MM.1S (cell line): ENCODE data around the gene EVL.

Experiments
- DNase-seq: peaks from one replicate; pipeline ENCODE4 v3.0.0-alpha.2; 2015
- H2AFZ ChIP-seq: fragments of 300-600 bp; sonication (generic); 2 replicates; pipeline ENCODE4 v1.6.0; 2016; ENCODE audit warnings: antibody characterized with exemption, low read length
- H3F3A ChIP-seq: fragments of 300-600 bp; sonication (generic); 2 replicates; pipeline ENCODE4 v1.6.1; 2016; ENCODE audit warnings: mild to moderate bottlenecking, antibody characterized with exemption, low read length, moderate library complexity, mixed read lengths; ENCODE audit not compliant: insufficient read depth
- H3K27ac ChIP-seq: fragments of 300-600 bp; sonication (generic); 2 replicates; pipeline ENCODE4 v1.5.1; 2016; ENCODE audit warnings: mild to moderate bottlenecking, low read length
- H3K27me3 ChIP-seq: fragments of 300-600 bp; sonication (generic); replicated peaks from 2 replicates; pipeline ENCODE4 v1.6.0; 2016; ENCODE audit warnings: low read length; ENCODE audit not compliant: insufficient read depth
- H3K36me3 ChIP-seq: fragments of 300-600 bp; sonication (generic); replicated peaks from 2 replicates; pipeline ENCODE4 v1.6.1; 2016; ENCODE audit warnings: mild to moderate bottlenecking, low read length, mixed read lengths; ENCODE audit not compliant: insufficient read depth
- H3K4me1 ChIP-seq: fragments of 300-600 bp; sonication (generic); 2 replicates; pipeline ENCODE4 v1.6.1; 2016; ENCODE audit warnings: low read length, mixed read lengths
- H3K4me2 ChIP-seq: fragments of 300-600 bp; sonication (generic); 2 replicates; pipeline ENCODE4 v1.6.0; 2016; ENCODE audit warnings: low read depth, low read length
- H3K4me3 ChIP-seq: fragments of 300-600 bp; sonication (generic); 2 replicates; pipeline ENCODE4 v1.5.1; 2016; ENCODE audit warnings: low read length, mixed read lengths
- H3K79me2 ChIP-seq: fragments of 300-600 bp; sonication (generic); 2 replicates; pipeline ENCODE4 v1.6.1; 2016; ENCODE audit warnings: mixed run types, low read length, mixed read lengths
- H3K9ac ChIP-seq: fragments of 300-600 bp; sonication (generic); 2 replicates; pipeline ENCODE4 v1.6.1; 2016; ENCODE audit warnings: low read length, mixed read lengths
- H3K9me2 ChIP-seq: fragments of 300-600 bp; sonication (generic); replicated peaks from 2 replicates; pipeline ENCODE4 v1.6.1; 2016; ENCODE audit warnings: mild to moderate bottlenecking, low read length, mixed read lengths; ENCODE audit not compliant: insufficient read depth
- H3K9me3 ChIP-seq: fragments of 300-600 bp; sonication (generic); replicated peaks from 2 replicates; pipeline ENCODE4 v1.6.1; 2016; ENCODE audit warnings: mild to moderate bottlenecking, low read length, mixed read lengths; ENCODE audit not compliant: insufficient read depth
- H4K20me1 ChIP-seq: fragments of 300-600 bp; sonication (generic); 2 replicates; pipeline ENCODE4 v1.6.1; 2016; ENCODE audit warnings: mild to moderate bottlenecking, low read length, moderate library complexity, mixed read lengths; ENCODE audit not compliant: insufficient read depth
- CTCF ChIP-seq: fragments of 300-600 bp; sonication (generic); IDR thresholded peaks from 2 replicates; pipeline ENCODE4 v1.5.1; 2016; ENCODE audit warnings: antibody characterized with exemption, low read length, mixed read lengths
- EZH2 ChIP-seq: fragments of 300-600 bp; sonication (generic); optimal IDR thresholded peaks from 2 replicates; pipeline ENCODE3; 2017; ENCODE audit warnings: low read depth, mild to moderate bottlenecking, antibody characterized with exemption, low read length, mixed read lengths
- EZH2phosphoT487 ChIP-seq: fragments of 300-600 bp; sonication (generic); IDR thresholded peaks from 2 replicates; pipeline ENCODE4 v1.6.1; 2018; ENCODE audit warnings: antibody characterized with exemption, low read length

EVL gene

GRCh38 chr14:100187247-100187833 is 122.1 kb downstream of the EVL start:
- Histone ChIP-seq H3K9me2 (no peaks in the 10 kb centered on the region), H4K20me1 (no peaks in the 10 kb centered on the region), H3K4me1 (no peaks in the 10 kb centered on the region), H3K36me3 (no peaks in the 10 kb centered on the region), H3K27me3 (no peaks in the 10 kb centered on the region), H3K4me3 (no peak overlapping the region), H3K9me3 (no peaks in the 10 kb centered on the region), H2AFZ (no peak overlapping the region), H3K4me2 (no peak overlapping the region), H3K79me2 (no peaks in the 10 kb centered on the region), H3K9ac (no peak overlapping the region), H3F3A (no peaks in the 10 kb centered on the region), H3K27ac (no peak overlapping the region)
- DNase-seq, result no peak
- TF ChIP-seq EZH2phosphoT487, result no peak
- TF ChIP-seq EZH2, result no peak
- TF ChIP-seq CTCF, result no peak

GRCh38 chr14:100188392-100189030 is 123.3 kb downstream of the EVL start:
- H3F3A ChIP-seq, result no peaks in the 10 kb centered on the region
- H3K27ac ChIP-seq, result no peak overlapping the region
- H3K27me3 ChIP-seq, result no peaks in the 10 kb centered on the region
- no peak overlapping the region for H2AFZ ChIP-seq
- no peaks in the 10 kb centered on the region for H3K9me3 ChIP-seq
- peaks cover 4% of the 10 kb centered on the region; the same call in 1 of the 2 replicates for H3K4me1 ChIP-seq
- no peak overlapping the region for H3K4me2 ChIP-seq
- DNase-seq, result no peak
- H3K4me3 ChIP-seq, result no peak overlapping the region
- no peaks in the 10 kb centered on the region for H4K20me1 ChIP-seq
- no peak overlapping the region for H3K9ac ChIP-seq
- no peaks in the 10 kb centered on the region for H3K36me3 ChIP-seq
- TF ChIP-seq EZH2phosphoT487 (no peak), EZH2 (no peak), CTCF (no peak)
- no peaks in the 10 kb centered on the region for H3K9me2 ChIP-seq
- no peaks in the 10 kb centered on the region for H3K79me2 ChIP-seq

GRCh38 chr14:100190126-100190525 is 124.9 kb downstream of the EVL start:
- H3K36me3 ChIP-seq, result no peaks in the 10 kb centered on the region
- H3K9ac ChIP-seq, result no peak overlapping the region
- H3K9me3 ChIP-seq, result no peaks in the 10 kb centered on the region
- no peak overlapping the region for H3K4me3 ChIP-seq
- TF ChIP-seq CTCF, result no peak
- no peak for TF ChIP-seq EZH2phosphoT487
- TF ChIP-seq EZH2, result no peak
- no peak for DNase-seq
- H3F3A ChIP-seq, result no peaks in the 10 kb centered on the region
- no peak overlapping the region for H3K4me2 ChIP-seq
- no peaks in the 10 kb centered on the region for H4K20me1 ChIP-seq
- H3K79me2 ChIP-seq, result no peaks in the 10 kb centered on the region
- no peak overlapping the region for H2AFZ ChIP-seq
- H3K4me1 ChIP-seq, result peaks cover 5% of the 10 kb centered on the region; the same call in 1 of the 2 replicates
- no peaks in the 10 kb centered on the region for H3K9me2 ChIP-seq
- no peaks in the 10 kb centered on the region for H3K27me3 ChIP-seq
- no peak overlapping the region for H3K27ac ChIP-seq
